K562 (cell line): Measurements from ENCODE around the gene NF1. TPM values are rescaled to one million over a fixed set of nuclear protein-coding genes. Genes with fewer than 3 reads are reported as not detected.

ENCODE experiments used
- CEBPG ChIP-seq, 3 experiments: fragments of 200-800 bp in 1 of 3; sonication (Bioruptor generic) in 1 of 3; sonication (generic) in 1 of 3; formaldehyde crosslinking in 1 of 3; IDR thresholded peaks in 2 of 3; conservative IDR thresholded peaks in 1 of 3; 2 replicates each; pipeline versions ENCODE4 v1.6.1 to v1.8.0; 2016 to 2022; ENCODE audit warnings: missing compliant biosample characterization in 2 of 3, missing genetic modification characterization in 2 of 3, mild to moderate bottlenecking in 1 of 3, missing genetic modification reagents in 1 of 3
- ERF ChIP-seq: fragments of 450-650 bp; formaldehyde crosslinking; IDR thresholded peaks from 2 replicates; pipeline ENCODE4 v1.4.0; 2020; ENCODE audit warnings: mild to moderate bottlenecking, mixed read lengths
- EZH2 ChIP-seq: IDR thresholded peaks from 2 replicates; pipeline ENCODE4 v1.6.1; 2012; ENCODE audit warnings: low read depth, mild to moderate bottlenecking, inconsistent platforms, low read length, borderline replicate concordance
- GABPB2 ChIP-seq: fragments of 250-450 bp; sonication (Bioruptor Pico); conservative IDR thresholded peaks from 2 replicates; pipeline ENCODE4 v1.5.1; 2021; ENCODE audit warnings: mild to moderate bottlenecking
- RAD21 ChIP-seq, 2 experiments: fragments of 250-450 bp in 1 of 2; fragments of 450-650 bp in 1 of 2; sonication (Bioruptor Pico) in 1 of 2; formaldehyde crosslinking in 1 of 2; IDR thresholded peaks in 1 of 2; conservative IDR thresholded peaks in 1 of 2; 2 replicates each; pipeline versions ENCODE4 v1.4.0 to v1.8.0; 2020 to 2022; ENCODE audit warnings: mild to moderate bottlenecking in 2 of 2, moderate library complexity in 1 of 2
- ZBTB5 ChIP-seq: fragments of 450-650 bp; IDR thresholded peaks from 2 replicates; pipeline ENCODE4 v1.6.1; 2017; ENCODE audit warnings: antibody characterized with exemption
- ZNF174 ChIP-seq: fragments of 250-450 bp; sonication (Bioruptor Pico); IDR thresholded peaks from 2 replicates; pipeline ENCODE4 v1.4.0; 2020; ENCODE audit warnings: mild to moderate bottlenecking
- ZNF785 ChIP-seq: fragments of 250-450 bp; sonication (Bioruptor Pico); IDR thresholded peaks from 2 replicates; pipeline ENCODE4 v1.4.0; 2020; ENCODE audit warnings: mild to moderate bottlenecking
- ZSCAN29 ChIP-seq: fragments of 450-650 bp; IDR thresholded peaks from 2 replicates; pipeline ENCODE4 v1.6.1; 2017
- polyA plus RNA-seq, 8 experiments: library from polyadenylated mRNA; depleted of rRNA in 4 of 8; stranded (reverse) in 5 of 8; unstranded in 3 of 8; fragments of >200 nt; fragmentation: Nextera tagmentation in 2 of 8; fragmentation: Illumina TruSeq in 1 of 8; extraction: Ambion mirVana in 2 of 8; extraction: Trizol in 1 of 8; gene quantifications; 2 replicates each; pipeline versions ENCODE4 v1.2.1 to v1.2.3, GENCODE V29; 2011 to 2014; ENCODE audit warnings: inconsistent platforms in 1 of 8, missing spikeins in 1 of 8
- total RNA-seq, 7 experiments: library from RNA; depleted of rRNA in 6 of 7; stranded (reverse); fragments of >200 nt in 6 of 7; fragmentation: Illumina TruSeq in 2 of 7; extraction: Trizol in 2 of 7; gene quantifications; 2 replicates each; pipeline versions ENCODE4 v1.2.1 to v1.2.3, GENCODE V29; 2011 to 2021; ENCODE audit warnings: low replicate concordance in 1 of 7
- TF ChIP-seq, protein P1 (sequence below): sonication (generic); formaldehyde crosslinking; IDR thresholded peaks from 2 replicates; pipeline ENCODE4 v1.8.0; 2023; ENCODE audit warnings: mild to moderate bottlenecking, missing genetic modification reagents
- TF ChIP-seq, protein P2 (sequence below), 2 experiments: fragments of 450-650 bp; conservative IDR thresholded peaks; 2 replicates each; pipeline ENCODE4 v1.6.1; 2017; ENCODE audit warnings: mild to moderate bottlenecking in 2 of 2, moderate library complexity in 2 of 2
- TF ChIP-seq, protein P3 (sequence below), 2 experiments: fragments of 450-650 bp in 1 of 2; sonication (generic) in 1 of 2; formaldehyde crosslinking; conservative IDR thresholded peaks; 2 replicates each; pipeline versions ENCODE4 v1.4.0 to v1.8.1; 2020 to 2022; ENCODE audit warnings: mild to moderate bottlenecking in 1 of 2, missing genetic modification reagents in 1 of 2
- TF ChIP-seq, protein P4 (sequence below): sonication (generic); formaldehyde crosslinking; IDR thresholded peaks from 2 replicates; pipeline ENCODE4 v1.8.1; 2023; ENCODE audit warnings: mild to moderate bottlenecking, missing genetic modification reagents

Gene NF1
- total and polyA plus RNA-seq, 9 of the 15 experiments (the other 6 are each of a cell fraction or from before 2014, with no cell fraction given): 3.4 to 41.9 (median 24.3) TPM

GRCh38 chr17:31308372-31309334 lies 213.9 kb downstream of the NF1 start (continued):
- TF ChIP-seq, protein P1, sequence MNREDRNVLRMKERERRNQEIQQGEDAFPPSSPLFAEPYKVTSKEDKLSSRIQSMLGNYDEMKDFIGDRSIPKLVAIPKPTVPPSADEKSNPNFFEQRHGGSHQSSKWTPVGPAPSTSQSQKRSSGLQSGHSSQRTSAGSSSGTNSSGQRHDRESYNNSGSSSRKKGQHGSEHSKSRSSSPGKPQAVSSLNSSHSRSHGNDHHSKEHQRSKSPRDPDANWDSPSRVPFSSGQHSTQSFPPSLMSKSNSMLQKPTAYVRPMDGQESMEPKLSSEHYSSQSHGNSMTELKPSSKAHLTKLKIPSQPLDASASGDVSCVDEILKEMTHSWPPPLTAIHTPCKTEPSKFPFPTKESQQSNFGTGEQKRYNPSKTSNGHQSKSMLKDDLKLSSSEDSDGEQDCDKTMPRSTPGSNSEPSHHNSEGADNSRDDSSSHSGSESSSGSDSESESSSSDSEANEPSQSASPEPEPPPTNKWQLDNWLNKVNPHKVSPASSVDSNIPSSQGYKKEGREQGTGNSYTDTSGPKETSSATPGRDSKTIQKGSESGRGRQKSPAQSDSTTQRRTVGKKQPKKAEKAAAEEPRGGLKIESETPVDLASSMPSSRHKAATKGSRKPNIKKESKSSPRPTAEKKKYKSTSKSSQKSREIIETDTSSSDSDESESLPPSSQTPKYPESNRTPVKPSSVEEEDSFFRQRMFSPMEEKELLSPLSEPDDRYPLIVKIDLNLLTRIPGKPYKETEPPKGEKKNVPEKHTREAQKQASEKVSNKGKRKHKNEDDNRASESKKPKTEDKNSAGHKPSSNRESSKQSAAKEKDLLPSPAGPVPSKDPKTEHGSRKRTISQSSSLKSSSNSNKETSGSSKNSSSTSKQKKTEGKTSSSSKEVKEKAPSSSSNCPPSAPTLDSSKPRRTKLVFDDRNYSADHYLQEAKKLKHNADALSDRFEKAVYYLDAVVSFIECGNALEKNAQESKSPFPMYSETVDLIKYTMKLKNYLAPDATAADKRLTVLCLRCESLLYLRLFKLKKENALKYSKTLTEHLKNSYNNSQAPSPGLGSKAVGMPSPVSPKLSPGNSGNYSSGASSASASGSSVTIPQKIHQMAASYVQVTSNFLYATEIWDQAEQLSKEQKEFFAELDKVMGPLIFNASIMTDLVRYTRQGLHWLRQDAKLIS: no peak
- TF ChIP-seq ZSCAN29 (no peak), GABPB2 (CRISPR knock-in tag) (no peak), ERF (CRISPR knock-in tag) (no peak), EZH2 (no peak), RAD21 (CRISPR knock-in tag; conservative IDR thresholded peaks at IDR 0.05 in 1 of 2, IDR thresholded peaks at IDR 0.05 in 1 of 2) (no peak), CEBPG (CRISPR knock-in tag; IDR thresholded peaks at IDR 0.05) (no peak), CEBPG (tag; conservative IDR thresholded peaks at IDR 0.05 in 1 of 2, IDR thresholded peaks at IDR 0.05 in 1 of 2) (no peak), ZBTB5 (no peak), ZNF174 (CRISPR knock-in tag) (no peak), ZNF785 (CRISPR knock-in tag) (no peak)
- TF ChIP-seq, protein P2, sequence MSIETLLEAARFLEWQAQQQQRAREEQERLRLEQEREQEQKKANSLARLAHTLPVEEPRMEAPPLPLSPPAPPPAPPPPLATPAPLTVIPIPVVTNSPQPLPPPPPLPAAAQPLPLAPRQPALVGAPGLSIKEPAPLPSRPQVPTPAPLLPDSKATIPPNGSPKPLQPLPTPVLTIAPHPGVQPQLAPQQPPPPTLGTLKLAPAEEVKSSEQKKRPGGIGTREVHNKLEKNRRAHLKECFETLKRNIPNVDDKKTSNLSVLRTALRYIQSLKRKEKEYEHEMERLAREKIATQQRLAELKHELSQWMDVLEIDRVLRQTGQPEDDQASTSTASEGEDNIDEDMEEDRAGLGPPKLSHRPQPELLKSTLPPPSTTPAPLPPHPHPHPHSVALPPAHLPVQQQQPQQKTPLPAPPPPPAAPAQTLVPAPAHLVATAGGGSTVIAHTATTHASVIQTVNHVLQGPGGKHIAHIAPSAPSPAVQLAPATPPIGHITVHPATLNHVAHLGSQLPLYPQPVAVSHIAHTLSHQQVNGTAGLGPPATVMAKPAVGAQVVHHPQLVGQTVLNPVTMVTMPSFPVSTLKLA (conservative IDR thresholded peaks at IDR 0.05): no peak
- TF ChIP-seq, protein P3, sequence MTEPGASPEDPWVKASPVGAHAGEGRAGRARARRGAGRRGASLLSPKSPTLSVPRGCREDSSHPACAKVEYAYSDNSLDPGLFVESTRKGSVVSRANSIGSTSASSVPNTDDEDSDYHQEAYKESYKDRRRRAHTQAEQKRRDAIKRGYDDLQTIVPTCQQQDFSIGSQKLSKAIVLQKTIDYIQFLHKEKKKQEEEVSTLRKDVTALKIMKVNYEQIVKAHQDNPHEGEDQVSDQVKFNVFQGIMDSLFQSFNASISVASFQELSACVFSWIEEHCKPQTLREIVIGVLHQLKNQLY (CRISPR knock-in tag; conservative IDR thresholded peaks at IDR 0.05): no peak
- TF ChIP-seq, protein P4, sequence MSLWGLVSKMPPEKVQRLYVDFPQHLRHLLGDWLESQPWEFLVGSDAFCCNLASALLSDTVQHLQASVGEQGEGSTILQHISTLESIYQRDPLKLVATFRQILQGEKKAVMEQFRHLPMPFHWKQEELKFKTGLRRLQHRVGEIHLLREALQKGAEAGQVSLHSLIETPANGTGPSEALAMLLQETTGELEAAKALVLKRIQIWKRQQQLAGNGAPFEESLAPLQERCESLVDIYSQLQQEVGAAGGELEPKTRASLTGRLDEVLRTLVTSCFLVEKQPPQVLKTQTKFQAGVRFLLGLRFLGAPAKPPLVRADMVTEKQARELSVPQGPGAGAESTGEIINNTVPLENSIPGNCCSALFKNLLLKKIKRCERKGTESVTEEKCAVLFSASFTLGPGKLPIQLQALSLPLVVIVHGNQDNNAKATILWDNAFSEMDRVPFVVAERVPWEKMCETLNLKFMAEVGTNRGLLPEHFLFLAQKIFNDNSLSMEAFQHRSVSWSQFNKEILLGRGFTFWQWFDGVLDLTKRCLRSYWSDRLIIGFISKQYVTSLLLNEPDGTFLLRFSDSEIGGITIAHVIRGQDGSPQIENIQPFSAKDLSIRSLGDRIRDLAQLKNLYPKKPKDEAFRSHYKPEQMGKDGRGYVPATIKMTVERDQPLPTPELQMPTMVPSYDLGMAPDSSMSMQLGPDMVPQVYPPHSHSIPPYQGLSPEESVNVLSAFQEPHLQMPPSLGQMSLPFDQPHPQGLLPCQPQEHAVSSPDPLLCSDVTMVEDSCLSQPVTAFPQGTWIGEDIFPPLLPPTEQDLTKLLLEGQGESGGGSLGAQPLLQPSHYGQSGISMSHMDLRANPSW (CRISPR knock-in tag): no peak
